Stimulated activated CD4-positive, alpha-beta T cell treated with anti-CD3 and anti-CD28 coated beads, Interleukin-4, amount 100 ng/mL, for 24 hours (primary cell): Measurements from ENCODE around the gene LHX3.

Source experiments
- DNase-seq: peaks from one replicate; pipeline ENCODE4 v3.0.0-alpha.2; 2020

LHX3 gene

GRCh38 chr9:136174779-136175615, 29.9 kb downstream of the LHX3 start:
- DNase-seq, result no peak

GRCh38 chr9:136173648-136174290, 31.2 kb downstream of the LHX3 start:
- DNase-seq, result no peak

- no peak for DNase-seq
Observed at GRCh38 chr9:136172412-136173079, 32.4 kb downstream of the LHX3 start.

- no peak for DNase-seq
Observed at GRCh38 chr9:136171801-136172411, 33.0 kb downstream of the LHX3 start.

GRCh38 chr9:136171009-136171800, 33.7 kb downstream of the LHX3 start:
- no peak for DNase-seq

- peak; percentile 54 for DNase-seq
Observed at GRCh38 chr9:136170006-136170901, 34.7 kb downstream of the LHX3 start.

- DNase-seq, result no peak
Observed at GRCh38 chr9:136169495-136169894, 35.4 kb downstream of the LHX3 start.

- no peak for DNase-seq
Observed at GRCh38 chr9:136163248-136163850, 41.6 kb downstream of the LHX3 start.

GRCh38 chr9:136160995-136161610, 43.8 kb downstream of the LHX3 start:
- DNase-seq, result no peak

- DNase-seq, result no peak
Observed at GRCh38 chr9:136160381-136160841, 44.5 kb downstream of the LHX3 start.

- no peak for DNase-seq
Observed at GRCh38 chr9:136159851-136160250, 45.1 kb downstream of the LHX3 start.

GRCh38 chr9:136157477-136158265, 47.3 kb downstream of the LHX3 start:
- no peak for DNase-seq

GRCh38 chr9:136156209-136157120, 48.5 kb downstream of the LHX3 start:
- no peak for DNase-seq

GRCh38 chr9:136155576-136155975, 49.4 kb downstream of the LHX3 start:
- DNase-seq, result no peak

GRCh38 chr9:136154943-136155342, 50.0 kb downstream of the LHX3 start:
- no peak for DNase-seq

GRCh38 chr9:136153381-136154065, 51.4 kb downstream of the LHX3 start:
- DNase-seq, result no peak

- no peak for DNase-seq
Observed at GRCh38 chr9:136152931-136153330, 52.0 kb downstream of the LHX3 start.

- no peak for DNase-seq
Observed at GRCh38 chr9:136152543-136152866, 52.4 kb downstream of the LHX3 start.
